ENCODE results near the gene RELT.

RELT gene

GRCh38 chr11:73347067-73347466, 29.1 kb upstream of the RELT start:
- DNase-seq = no peak

DNA sequence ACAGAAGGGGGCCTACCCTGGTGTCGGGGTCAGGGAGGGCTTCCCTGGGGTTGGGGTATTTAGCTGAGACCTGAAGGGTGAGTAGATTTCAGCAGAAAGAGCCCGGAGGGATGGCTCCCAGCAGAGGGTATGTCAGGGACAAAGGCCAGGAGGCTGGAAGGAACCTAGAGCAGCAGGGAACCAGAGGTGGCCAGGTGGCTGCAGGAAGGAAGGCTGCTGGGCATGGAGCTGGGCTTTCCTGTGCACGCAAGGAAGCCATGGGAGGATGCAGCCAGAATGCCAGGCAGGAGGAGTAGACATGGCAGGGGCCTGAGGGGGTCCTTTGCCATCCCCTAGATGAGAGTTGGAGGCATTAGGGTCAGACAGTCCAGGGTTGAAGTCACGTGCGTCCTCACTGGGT, 27.4 kb upstream of the RELT start:
- DNase-seq = no peak

- no peak for DNase-seq
These were observed 26.6 kb upstream of the RELT start for GRCh38 chr11:73349633-73350032.

GRCh38 chr11:73350908-73351636, 25.1 kb upstream of the RELT start:
- DNase-seq = peak; percentile 52 to 89

GRCh38 chr11:73353422-73353821, 22.8 kb upstream of the RELT start:
- no peak for DNase-seq

DNA sequence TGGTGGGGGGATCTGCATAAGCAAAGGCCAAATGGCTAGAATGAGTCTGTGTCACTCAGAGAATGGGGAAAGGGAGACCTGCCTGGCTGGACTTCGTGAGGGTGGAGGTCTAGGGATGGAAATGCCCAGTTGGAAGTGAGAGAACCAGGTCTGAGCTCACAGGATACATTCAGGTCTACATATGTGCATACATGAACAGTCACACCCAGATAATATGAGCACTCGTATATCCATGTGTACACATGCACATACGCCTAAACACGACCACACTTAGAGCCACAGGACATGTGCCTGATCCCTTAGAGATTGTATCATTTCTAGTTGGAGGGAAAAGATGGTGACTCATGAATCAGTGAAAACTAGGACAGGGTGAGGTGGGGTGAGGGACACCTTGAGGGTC, 21.1 kb upstream of the RELT start:
- DNase-seq = no peak

DNA sequence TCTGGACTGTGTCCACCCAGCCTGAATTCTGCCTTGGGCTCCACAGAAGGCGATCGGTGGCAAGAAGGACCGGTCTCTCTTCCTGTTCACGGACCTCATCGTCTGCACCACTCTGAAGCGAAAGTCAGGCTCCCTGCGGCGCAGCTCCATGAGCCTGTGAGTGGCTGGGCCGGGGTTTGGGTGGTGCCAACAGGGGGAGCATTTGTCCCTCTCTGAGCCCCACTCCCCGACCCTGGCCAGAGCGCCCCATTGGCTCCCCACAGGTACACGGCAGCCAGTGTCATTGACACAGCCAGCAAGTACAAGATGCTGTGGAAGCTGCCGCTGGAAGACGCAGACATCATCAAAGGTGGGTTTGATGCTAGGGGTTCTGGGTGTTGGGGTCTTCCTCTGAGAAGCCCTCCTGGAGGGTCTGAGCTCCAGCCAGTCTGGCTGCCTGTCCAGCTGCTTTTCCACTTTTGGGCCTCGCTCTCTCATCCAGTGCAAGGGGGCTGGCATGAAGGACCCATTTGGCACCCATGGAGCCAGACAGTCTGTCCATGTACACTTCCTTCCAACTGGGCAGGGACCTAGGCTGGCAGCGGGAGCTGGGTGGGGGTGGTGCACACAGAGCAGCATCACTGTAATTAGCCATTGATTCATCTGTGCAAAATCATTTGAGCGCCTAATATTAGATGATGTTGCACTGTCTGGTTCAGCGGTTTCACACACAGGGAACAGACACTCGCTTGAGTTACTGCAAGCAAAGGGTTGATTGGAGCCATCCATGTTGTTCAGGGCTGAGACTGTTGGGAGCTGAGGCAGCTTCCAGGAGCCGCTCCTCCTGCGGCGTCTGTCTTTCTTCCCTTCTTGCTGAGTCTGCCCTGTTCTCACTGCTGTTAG, 19.0 kb upstream of the RELT start:
- DNase-seq = no peak

DNA sequence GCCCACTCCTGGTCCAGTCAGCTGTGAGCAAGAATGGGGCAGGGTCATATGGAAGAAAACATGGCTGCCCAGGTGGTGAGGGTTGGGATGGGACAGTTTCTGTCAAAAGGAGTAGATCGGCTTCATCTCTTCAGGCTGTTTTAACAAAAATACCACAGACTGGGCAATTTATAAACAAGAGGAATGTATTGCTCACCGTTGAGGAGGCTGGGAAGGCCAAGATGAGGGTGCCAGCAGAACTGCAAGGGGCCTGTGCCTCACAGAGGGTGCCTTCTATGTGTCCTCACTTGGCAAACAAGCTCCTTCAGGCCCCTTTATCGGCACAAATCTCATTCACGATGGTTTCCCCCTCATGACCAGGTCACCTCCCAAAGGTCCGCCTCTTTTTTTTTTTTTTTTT, 18.1 kb upstream of the RELT start:
- no peak for DNase-seq

GRCh38 chr11:73359341-73359740, 16.9 kb upstream of the RELT start:
- DNase-seq = peak in 1 of 2 donors; percentile 47

DNA sequence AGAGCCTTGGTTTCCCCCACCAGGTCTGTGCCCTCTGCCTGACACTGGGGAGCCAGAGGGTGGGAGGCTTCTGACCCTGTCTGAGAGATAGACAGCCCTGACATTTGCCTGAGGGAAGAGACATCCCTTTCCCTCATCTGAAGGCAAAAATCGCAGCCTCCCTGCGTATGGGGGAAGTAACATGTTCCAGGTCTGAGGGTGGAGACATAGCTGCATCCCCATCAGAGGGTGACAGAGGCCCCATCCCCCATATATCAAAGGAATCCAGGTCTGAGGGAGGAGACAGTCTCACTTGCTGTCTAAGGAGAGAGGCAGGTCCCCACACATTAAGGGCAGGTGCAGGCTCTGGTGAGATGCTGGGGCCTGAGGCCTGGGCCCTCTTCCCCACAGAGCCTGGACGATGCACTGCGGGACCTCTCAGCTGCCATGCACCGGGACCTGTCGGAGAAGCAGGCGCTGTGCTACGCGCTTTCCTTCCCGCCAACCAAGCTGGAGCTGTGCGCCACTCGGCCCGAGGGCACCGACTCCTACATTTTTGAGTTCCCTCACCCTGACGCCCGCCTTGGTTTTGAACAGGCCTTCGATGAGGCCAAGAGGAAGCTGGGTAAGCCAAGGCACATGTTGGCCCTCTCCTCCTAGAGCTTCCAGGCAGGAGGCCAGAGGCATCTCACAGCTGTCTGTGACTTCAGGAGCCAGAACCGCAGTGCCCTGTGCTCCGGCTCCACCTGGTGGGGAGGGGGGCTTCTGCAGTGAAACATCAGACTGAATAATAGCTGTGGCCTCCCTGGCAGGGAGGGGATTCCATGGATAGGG, 16.1 kb upstream of the RELT start:
- no peak for DNase-seq

DNA sequence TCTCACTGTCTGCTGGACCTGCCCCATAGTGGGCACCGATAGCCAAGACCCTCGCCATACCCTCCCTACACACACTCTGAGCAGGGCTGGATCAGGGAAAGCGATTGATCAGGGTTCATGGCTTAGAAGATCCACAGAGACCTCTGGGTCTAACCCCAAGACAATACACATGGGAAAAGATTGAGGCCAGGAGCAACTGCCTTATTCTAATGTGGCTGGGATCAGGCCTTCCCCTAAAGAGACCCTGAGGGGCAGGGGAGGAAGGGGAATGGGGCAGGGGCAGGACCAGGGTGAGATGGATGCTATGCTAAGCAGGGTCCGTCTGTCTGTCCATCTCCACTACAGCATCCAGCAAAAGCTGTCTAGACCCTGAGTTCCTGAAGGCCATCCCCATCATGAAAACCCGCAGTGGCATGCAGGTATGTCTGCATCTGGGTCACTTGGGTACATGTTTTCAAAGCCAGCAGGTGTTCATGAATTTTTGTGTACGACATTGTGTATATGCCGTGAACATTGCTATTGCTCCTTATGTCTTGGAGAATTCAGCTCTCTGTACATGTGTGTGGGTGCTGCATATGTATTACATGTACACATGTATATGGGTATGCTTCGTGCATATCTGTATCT, 15.3 kb upstream of the RELT start:
- no peak for DNase-seq

- no peak for DNase-seq
These were observed 14.0 kb upstream of the RELT start for GRCh38 chr11:73361953-73362776.

GRCh38 chr11:73363147-73363546, 13.1 kb upstream of the RELT start:
- DNase-seq = no peak

- DNase-seq = no peak
These were observed 10.6 kb upstream of the RELT start for GRCh38 chr11:73365352-73366264.

- no peak for DNase-seq
These were observed 10.0 kb upstream of the RELT start for GRCh38 chr11:73366265-73366610.

GRCh38 chr11:73366953-73367352, 9.2 kb upstream of the RELT start:
- DNase-seq = no peak

GRCh38 chr11:73367482-73368024, 8.6 kb upstream of the RELT start:
- DNase-seq = peak in 1 of 2 donors; percentile 73

DNA sequence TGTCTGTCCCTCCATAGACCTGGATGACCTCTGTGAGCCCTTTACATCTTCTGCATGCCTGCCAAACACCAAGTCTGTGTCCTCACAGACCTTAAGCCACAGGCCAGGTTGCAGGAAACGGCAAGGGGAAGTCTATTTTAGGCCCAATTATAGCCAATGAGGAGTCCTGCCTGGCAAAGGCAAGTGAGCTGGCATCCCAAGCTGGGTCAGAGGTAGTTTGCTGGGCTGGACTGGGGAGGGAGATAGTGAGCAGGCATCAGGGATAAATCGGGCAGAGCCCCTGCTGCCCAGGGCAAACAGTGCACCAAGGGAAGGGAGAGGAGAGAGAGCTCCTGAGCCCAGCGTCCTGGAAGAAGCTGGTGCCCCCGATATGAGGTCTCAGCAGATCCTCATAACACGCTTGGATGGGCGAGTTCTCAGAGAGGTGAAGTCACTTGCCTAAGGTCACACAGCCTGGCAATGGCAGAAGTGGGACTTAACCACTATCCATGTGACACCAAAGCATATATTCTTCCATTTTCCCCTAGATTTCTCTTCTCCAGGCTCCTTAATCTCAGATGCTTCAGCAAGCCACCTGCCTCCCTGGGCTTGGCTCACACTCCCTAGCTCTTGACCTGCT, 3.7 kb upstream of the RELT start:
- DNase-seq = peak in 1 of 2 donors; percentile 12

DNA sequence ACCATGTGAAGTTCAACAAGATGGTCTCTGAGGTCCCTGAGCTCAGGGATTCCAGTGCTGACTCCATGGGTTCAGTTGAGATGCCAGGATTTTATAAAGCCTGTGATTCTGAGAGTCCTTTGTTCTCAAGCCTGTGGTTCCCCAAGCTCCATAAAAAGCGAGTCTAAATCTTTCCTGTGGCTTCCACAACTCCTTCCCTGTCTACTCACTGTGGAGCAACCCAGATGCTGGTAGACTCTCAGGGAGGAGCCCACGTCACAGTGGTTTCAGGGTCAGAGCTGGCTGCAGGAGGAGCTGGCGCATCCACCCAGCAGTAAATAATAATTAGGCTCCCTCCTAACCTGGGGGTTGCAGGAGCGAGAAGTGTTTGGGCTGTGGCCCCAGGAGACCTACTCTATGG, 2.0 kb upstream of the RELT start:
- no peak for DNase-seq

- DNase-seq = no peak
These were observed 404 bp upstream of the RELT start for GRCh38 chr11:73375830-73376159.

Data from inflammatory macrophage treated with lipopolysaccharide for 1 hour (primary cell).